Breast epithelium (tissue), 4 donors: ENCODE results near the gene HPS6. TPM values are rescaled to one million over a fixed set of nuclear protein-coding genes. Genes with fewer than 3 reads are reported as not detected.
A peak's percentile ranks its signal among the peaks of the same experiment; 100 is the strongest.

Experiments used
- DNase-seq, 2 donors: peaks; one replicate each; pipeline ENCODE4 v3.0.0-alpha.2; 2019; ENCODE audit warnings: low spot score in 2 of 2
- H3K27ac ChIP-seq, 2 donors: fragments of 200-600 bp; sonication (generic) in 1 of 2; one replicate each; pipeline ENCODE4 v1.5.1; 2016 to 2019; ENCODE audit warnings: mild to moderate bottlenecking in 1 of 2
- H3K27me3 ChIP-seq, 2 donors: fragments of 200-600 bp; sonication (generic) in 1 of 2; one replicate each; pipeline versions ENCODE4 v1.5.1 to v1.6.0; 2017 to 2019; ENCODE audit warnings: control low read depth in 1 of 2, mild to moderate bottlenecking in 1 of 2
- H3K36me3 ChIP-seq: fragments of 200-600 bp; one replicate; pipeline ENCODE4 v1.5.1; 2019
- H3K4me1 ChIP-seq, 2 donors: fragments of 200-600 bp; sonication (generic); one replicate each; pipeline ENCODE4 v1.5.1; 2016 to 2019; ENCODE audit warnings: control low read depth in 1 of 2
- H3K4me3 ChIP-seq, 3 donors: fragments of 200-600 bp; sonication (generic); 1 replicate in 2 of 3; 2 replicates in 1 of 3; pipeline ENCODE4 v1.5.1; 2016 to 2019; ENCODE audit warnings: mild to moderate bottlenecking in 3 of 3, moderate library complexity in 2 of 3
- H3K9me3 ChIP-seq, 2 donors: fragments of 200-600 bp; sonication (generic) in 1 of 2; one replicate each; pipeline ENCODE4 v1.5.1; 2016 to 2019; ENCODE audit warnings: control low read depth in 1 of 2
- CTCF ChIP-seq, 3 donors: fragments of 450-650 bp; IDR thresholded peaks; one replicate each; pipeline ENCODE4 v1.5.1; 2016 to 2017; ENCODE audit warnings: antibody characterized with exemption in 3 of 3, mild to moderate bottlenecking in 3 of 3, moderate library complexity in 3 of 3
- POLR2A ChIP-seq: fragments of 450-650 bp; IDR thresholded peaks from one replicate; pipeline ENCODE4 v1.6.1; 2016; ENCODE audit warnings: antibody characterized with exemption, mild to moderate bottlenecking, moderate library complexity
- POLR2AphosphoS5 ChIP-seq, 3 donors: sonication (generic); formaldehyde crosslinking; IDR thresholded peaks; one replicate each; pipeline ENCODE4 v1.6.1; 2017; ENCODE audit warnings: antibody characterized with exemption in 3 of 3
- intact Hi-C: fragments of 100-400 bp; cut with DNase I; formaldehyde crosslinking; loops from one replicate; pipeline ENCODE4 v1.15.1; 2023; ENCODE audit warnings: low total_unique reads
- total RNA-seq, 3 donors: library from RNA; depleted of rRNA; stranded (reverse); fragments of >200 nt; gene quantifications; one replicate each; pipeline ENCODE4 v1.1.0, GENCODE V29; 2016

The HPS6 gene
- total RNA-seq, 3 donors from 2014 or later, result 17.4 to 22.7 (median 19.7) TPM

DNA sequence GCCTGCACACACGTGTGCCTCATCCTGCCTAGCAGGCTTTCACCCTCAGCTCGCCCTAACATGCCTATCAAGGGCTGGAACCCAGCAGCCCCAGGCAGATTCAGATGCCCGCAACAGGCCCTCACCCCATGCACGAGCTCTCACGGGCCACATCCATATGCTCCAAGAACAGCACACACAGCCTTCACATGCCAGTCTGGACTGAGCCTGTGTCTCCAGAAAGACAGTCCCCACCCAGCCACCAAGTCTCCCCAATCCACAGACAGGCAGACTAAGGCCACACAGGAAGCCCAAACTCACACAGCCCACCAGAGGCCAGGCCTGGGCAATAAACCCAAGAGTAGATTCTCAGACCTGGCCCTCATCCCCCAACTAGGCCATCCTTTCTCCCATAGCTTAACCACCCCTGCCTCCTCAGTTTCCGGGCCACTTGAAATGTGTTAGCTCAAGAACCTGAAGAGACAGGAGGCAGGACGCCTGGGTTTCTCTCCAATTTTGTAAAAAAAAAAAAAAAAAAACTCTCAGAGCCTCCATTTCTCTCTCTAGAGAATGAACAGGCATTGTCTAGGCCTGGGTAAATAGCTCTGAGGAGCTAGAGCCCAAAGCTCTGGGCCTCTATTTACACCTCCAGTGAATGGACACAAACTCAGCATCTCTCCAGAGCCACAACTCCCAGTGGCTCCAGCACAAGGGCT, 48.3 kb downstream of the HPS6 start:
- no peaks in the 10 kb centered on the region for H3K9me3 ChIP-seq
- intact Hi-C loops, result no loop called here
- H3K27me3 ChIP-seq, result no peaks in the 10 kb centered on the region
- H3K27ac ChIP-seq, result peak overlapping the region; percentile 98 to 100
- peaks cover 27% of the 10 kb centered on the region for H3K36me3 ChIP-seq
- TF ChIP-seq CTCF (IDR thresholded peaks at IDR 0.05) (no peak), POLR2AphosphoS5 (IDR thresholded peaks at IDR 0.05) (no peak), POLR2A (no peak)
- no peak for DNase-seq
- H3K4me3 ChIP-seq, result peak overlapping the region; percentile 68 to 96 (median 74)
- H3K4me1 ChIP-seq, result peaks cover 27 to 43% of the 10 kb centered on the region in 2 donors

- no peaks in the 10 kb centered on the region for H3K9me3 ChIP-seq
- intact Hi-C loops, result no loop called here
- peaks cover 19% of the 10 kb centered on the region for H3K36me3 ChIP-seq
- TF ChIP-seq POLR2A (no peak), CTCF (IDR thresholded peaks at IDR 0.05) (no peak), POLR2AphosphoS5 (IDR thresholded peaks at IDR 0.05) (no peak)
- DNase-seq, result no peak
- peak overlapping the region; percentile 68 to 96 (median 74) for H3K4me3 ChIP-seq
- peaks cover 27 to 49% of the 10 kb centered on the region in 2 donors for H3K4me1 ChIP-seq
- H3K27ac ChIP-seq, result peak overlapping the region; percentile 98 to 100
- no peaks in the 10 kb centered on the region for H3K27me3 ChIP-seq
Observed at GRCh38 chr10:102113956-102114857, 49.1 kb downstream of the HPS6 start.

DNA sequence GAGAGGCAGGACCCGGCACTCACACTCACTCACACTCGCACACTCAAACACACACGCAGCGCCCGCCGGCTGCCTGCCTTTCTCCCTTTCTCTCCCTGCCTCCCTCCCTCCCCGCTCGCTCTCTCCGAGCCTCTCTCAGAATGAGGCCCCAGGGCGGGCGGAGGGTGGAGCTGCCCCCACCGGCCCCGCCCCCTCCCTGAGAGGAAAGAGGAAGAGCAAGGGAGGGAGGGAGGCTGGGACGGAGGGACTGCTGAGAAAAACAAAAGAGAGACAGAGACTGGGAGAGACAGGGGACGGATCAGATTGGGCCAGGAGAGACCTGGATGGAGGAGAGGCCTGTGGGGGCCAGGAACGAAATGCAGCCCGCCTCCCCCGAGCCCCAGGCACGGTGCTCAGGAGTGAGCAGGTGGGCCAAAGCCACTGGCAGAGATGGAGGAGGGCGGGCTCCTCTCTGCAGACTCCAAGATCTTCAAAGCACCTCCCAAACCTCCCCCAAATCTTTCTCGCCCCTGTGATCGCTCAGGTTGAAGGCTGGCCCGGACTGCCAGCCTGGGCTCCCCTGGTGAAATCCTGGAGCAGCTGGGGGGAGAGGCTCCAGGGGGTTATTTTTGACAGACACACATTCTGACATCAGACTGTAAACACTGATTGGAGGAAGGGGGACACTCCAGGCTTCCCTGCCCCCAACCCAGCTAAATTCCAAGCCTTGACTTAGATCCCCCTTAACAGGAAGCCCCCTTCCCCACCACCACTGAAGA, 49.9 kb downstream of the HPS6 start:
- intact Hi-C loops, result no loop called here
- Histone ChIP-seq H3K36me3 (peaks cover 12% of the 10 kb centered on the region), H3K4me3 (peak overlapping the region; percentile 68 to 96 (median 74)), H3K9me3 (no peaks in the 10 kb centered on the region), H3K27me3 (no peaks in the 10 kb centered on the region), H3K4me1 (peaks cover 27 to 49% of the 10 kb centered on the region in 2 donors), H3K27ac (peak overlapping the region; percentile 98 to 100)
- TF ChIP-seq POLR2A (peak; percentile 23), POLR2AphosphoS5 (IDR thresholded peaks at IDR 0.05) (peak; percentile 33 to 68 (median 38)), CTCF (IDR thresholded peaks at IDR 0.05) (no peak)
- peak; percentile 91 to 92 for DNase-seq

- H3K4me3 ChIP-seq, result peak overlapping the region in 2 of 3 donors; percentile 74 to 96
- H3K36me3 ChIP-seq, result peaks cover 5% of the 10 kb centered on the region
- H3K9me3 ChIP-seq, result no peaks in the 10 kb centered on the region
- no peaks in the 10 kb centered on the region for H3K27me3 ChIP-seq
- peaks cover 27 to 49% of the 10 kb centered on the region in 2 donors for H3K4me1 ChIP-seq
- H3K27ac ChIP-seq, result peak overlapping the region; percentile 98 to 100
- intact Hi-C loops, result no loop called here
- DNase-seq, result no peak
- TF ChIP-seq POLR2A, result no peak
- TF ChIP-seq POLR2AphosphoS5 (IDR thresholded peaks at IDR 0.05), result no peak
- no peak for TF ChIP-seq CTCF (IDR thresholded peaks at IDR 0.05)
Observed at GRCh38 chr10:102115775-102116174, 50.6 kb downstream of the HPS6 start.
